Body of pancreas (tissue), 4 donors: Measurements from ENCODE around the gene HSP90B1. TPM values are rescaled to one million over a fixed set of nuclear protein-coding genes. Genes with fewer than 3 reads are reported as not detected.

Source experiments
- ATAC-seq: fragments of 150-250 bp; one replicate; pipeline ENCODE4 v1.9.1; 2016
- DNase-seq, 4 donors: peaks; one replicate each; pipeline ENCODE4 v3.0.0-alpha.2; 2019
- H3K27ac ChIP-seq, 4 donors: fragments of 200-600 bp; sonication (generic); 1 replicate in 3 of 4; 2 replicates in 1 of 4; pipeline versions ENCODE4 v1.5.1 to v1.6.1; 2016 to 2019; ENCODE audit warnings: mild to moderate bottlenecking in 1 of 4, mixed read lengths in 1 of 4, moderate library complexity in 1 of 4
- H3K27me3 ChIP-seq, 2 donors: fragments of 200-600 bp; sonication (generic); one replicate each; pipeline ENCODE4 v1.6.0; 2016; ENCODE audit warnings: mild to moderate bottlenecking in 1 of 2
- H3K36me3 ChIP-seq, 2 donors: fragments of 200-600 bp; sonication (generic); replicated peaks in 1 of 2; 2 replicates each; pipeline ENCODE4 v1.5.1; 2016; ENCODE audit warnings: low read depth in 2 of 2; ENCODE audit not compliant: insufficient read depth in 1 of 2
- H3K4me1 ChIP-seq: fragments of 200-600 bp; sonication (generic); one replicate; pipeline ENCODE4 v1.6.0; 2016
- H3K4me3 ChIP-seq, 2 donors: fragments of 200-600 bp; sonication (generic); 1 replicate in 1 of 2; 2 replicates in 1 of 2; pipeline ENCODE4 v1.5.1; 2016 to 2019
- H3K9me3 ChIP-seq, 3 donors: fragments of 200-600 bp; sonication (generic); 1 replicate in 2 of 3; 2 replicates in 1 of 3; pipeline ENCODE4 v1.5.1; 2016
- CTCF ChIP-seq, 7 experiments: fragments of 450-650 bp in 4 of 7; fragments of 200-600 bp in 3 of 7; sonication (generic) in 3 of 7; IDR thresholded peaks; one replicate each; pipeline ENCODE4 v1.5.1; 2016 to 2019; ENCODE audit warnings: antibody characterized with exemption in 7 of 7
- POLR2A ChIP-seq, 3 donors: fragments of 450-650 bp; IDR thresholded peaks; one replicate each; pipeline ENCODE4 v1.6.1; 2016; ENCODE audit warnings: antibody characterized with exemption in 3 of 3, mild to moderate bottlenecking in 2 of 3
- WGBS, 2 donors: methylation state at CpG; one replicate each; pipeline ENCODE4 v1.1.5; 2017; 5-methylcytosine and 5-hydroxymethylcytosine counted together
- intact Hi-C: fragments of 100-400 bp; cut with DNase I; formaldehyde crosslinking; loops from one replicate; pipeline ENCODE4 v1.15.1; 2023
- total RNA-seq, 2 donors: library from RNA; depleted of rRNA; stranded (reverse); fragments of >200 nt; gene quantifications; one replicate each; pipeline ENCODE4 v1.1.0, GENCODE V29; 2016

Gene HSP90B1
- total RNA-seq, 2 donors from 2014 or later, result 216 to 628 TPM

GRCh38 chr12:103948746-103949406 lies 18.7 kb downstream of the HSP90B1 start:
- TF ChIP-seq CTCF (IDR thresholded peaks at IDR 0.05), result no peak
- ATAC-seq (no peak), DNase-seq (no peak)
- Histone ChIP-seq H3K27ac (no peak overlapping the region), H3K27me3 (no peaks in the 10 kb centered on the region), H3K36me3 (peaks cover 12 to 45% of the 10 kb centered on the region in 2 donors), H3K4me1 (no peaks in the 10 kb centered on the region), H3K9me3 (no peaks in the 10 kb centered on the region), H3K4me3 (no peak overlapping the region)
- 76 to 79% methylated on average over 13 of the region's 13 CpGs for WGBS, 2 donors
- intact Hi-C loops, result no loop called here

- DNase-seq (no peak), ATAC-seq (no peak)
- WGBS, 2 donors, result 72 to 77% methylated on average over 1 of the region's 1 CpG
- intact Hi-C loops, result no loop called here
- Histone ChIP-seq H3K9me3 (no peaks in the 10 kb centered on the region), H3K4me3 (no peak overlapping the region), H3K36me3 (peaks cover 5 to 21% of the 10 kb centered on the region in 2 donors), H3K27ac (no peak overlapping the region), H3K27me3 (no peaks in the 10 kb centered on the region), H3K4me1 (peaks cover 20% of the 10 kb centered on the region)
- TF ChIP-seq POLR2A (IDR thresholded peaks at IDR 0.05), result no peak
- no peak for TF ChIP-seq CTCF (IDR thresholded peaks at IDR 0.05)
Observed at GRCh38 chr12:103952497-103952896, 22.3 kb downstream of the HSP90B1 start.

- DNase-seq, result no peak
- intact Hi-C loops, result no loop called here
Observed at GRCh38 chr12:103955811-103956508, 25.8 kb downstream of the HSP90B1 start.

GRCh38 chr12:103956509-103957027 lies 26.4 kb downstream of the HSP90B1 start:
- peaks cover 21% of the 10 kb centered on the region for H3K4me1 ChIP-seq
- intact Hi-C loops, result no loop called here
- no peaks in the 10 kb centered on the region for H3K9me3 ChIP-seq
- H3K36me3 ChIP-seq, result peaks cover 3 to 5% of the 10 kb centered on the region in 2 donors
- H3K27ac ChIP-seq, result peak overlapping the region; percentile 67 to 96 (median 82)
- no peak for TF ChIP-seq CTCF (IDR thresholded peaks at IDR 0.05)
- TF ChIP-seq POLR2A (IDR thresholded peaks at IDR 0.05), result no peak
- H3K4me3 ChIP-seq, result peak overlapping the region; percentile 43 to 47
- DNase-seq, result peak in 1 of 4 donors; percentile 12
- WGBS, 2 donors, result 0% methylated on average over 17 to 31 of the region's 31 CpGs
- peak; percentile 41 for ATAC-seq
- no peaks in the 10 kb centered on the region for H3K27me3 ChIP-seq

More at GRCh38 chr12:103955811-103956508, 25.8 kb downstream of the HSP90B1 start:
- peak overlapping the region; percentile 43 to 47 for H3K4me3 ChIP-seq
- H3K4me1 ChIP-seq, result peaks cover 21% of the 10 kb centered on the region
- TF ChIP-seq CTCF (IDR thresholded peaks at IDR 0.05) (no peak), POLR2A (IDR thresholded peaks at IDR 0.05) (no peak)
- H3K9me3 ChIP-seq, result no peaks in the 10 kb centered on the region
- ATAC-seq, result no peak
- WGBS, 2 donors, result 25 to 30% methylated on average over 7 of the region's 7 CpGs
- H3K27me3 ChIP-seq, result no peaks in the 10 kb centered on the region
- peak overlapping the region in 3 of 4 donors; percentile 72 to 96 (median 92) for H3K27ac ChIP-seq
- H3K36me3 ChIP-seq, result peaks cover 5% of the 10 kb centered on the region in 2 donors
